ENCODE data around the gene SEPSECS. TPM values are rescaled to one million over a fixed set of nuclear protein-coding genes. Genes with fewer than 3 reads are reported as not detected.

SEPSECS gene
- total and polyA plus RNA-seq, 2 of the 13 experiments (the other 11 are each of a cell fraction or from before 2014, with no cell fraction given) = 9.4 to 14.3 TPM

DNA sequence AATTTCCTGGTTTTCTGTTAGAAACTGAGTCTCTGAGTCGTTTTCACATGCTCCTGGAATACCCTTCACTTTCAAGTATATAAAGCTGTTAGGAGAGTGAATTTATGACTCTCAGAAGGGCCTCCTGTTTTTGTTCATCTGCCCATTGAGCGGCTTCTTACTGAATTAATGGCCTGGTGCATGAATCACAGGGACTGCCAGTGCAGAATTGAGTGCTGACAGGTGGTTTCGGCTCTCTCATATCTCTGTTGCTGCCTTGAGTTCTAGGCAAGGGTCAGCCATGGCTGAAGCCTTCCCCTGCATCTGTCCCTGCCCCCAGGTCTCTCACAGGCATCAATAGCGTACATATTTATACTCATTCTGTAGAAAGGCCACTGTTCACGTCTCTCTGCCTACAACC lies 22.7 kb upstream of the SEPSECS start:
- TF ChIP-seq TEF (CRISPR knock-in tag; IDR thresholded peaks at IDR 0.05) (no peak), KDM3A (CRISPR knock-in tag; IDR thresholded peaks at IDR 0.05; ENCODE audit: low read depth) (no peak), SCMH1 (CRISPR knock-in tag; IDR thresholded peaks at IDR 0.05; ENCODE audit: borderline replicate concordance) (no peak), ZFP37 (CRISPR knock-in tag; IDR thresholded peaks at IDR 0.05; ENCODE audit: borderline replicate concordance) (no peak), ZNF598 (CRISPR knock-in tag; IDR thresholded peaks at IDR 0.05; ENCODE audit: borderline replicate concordance) (no peak), CEBPG (CRISPR knock-in tag; IDR thresholded peaks at IDR 0.05) (no peak), ZNF331 (CRISPR knock-in tag; IDR thresholded peaks at IDR 0.05) (no peak), EHMT2 (IDR thresholded peaks at IDR 0.05; ENCODE audit: borderline replicate concordance, low read depth, low read length) (no peak), ZEB1 (IDR thresholded peaks at IDR 0.05; ENCODE audit: insufficient replicate concordance, low read depth) (no peak), ZNF549 (CRISPR knock-in tag; IDR thresholded peaks at IDR 0.05) (no peak), ZNF749 (CRISPR knock-in tag; IDR thresholded peaks at IDR 0.05; ENCODE audit: borderline replicate concordance) (no peak), ZSCAN22 (CRISPR knock-in tag; IDR thresholded peaks at IDR 0.05) (no peak)
- TF ChIP-seq, protein P1, sequence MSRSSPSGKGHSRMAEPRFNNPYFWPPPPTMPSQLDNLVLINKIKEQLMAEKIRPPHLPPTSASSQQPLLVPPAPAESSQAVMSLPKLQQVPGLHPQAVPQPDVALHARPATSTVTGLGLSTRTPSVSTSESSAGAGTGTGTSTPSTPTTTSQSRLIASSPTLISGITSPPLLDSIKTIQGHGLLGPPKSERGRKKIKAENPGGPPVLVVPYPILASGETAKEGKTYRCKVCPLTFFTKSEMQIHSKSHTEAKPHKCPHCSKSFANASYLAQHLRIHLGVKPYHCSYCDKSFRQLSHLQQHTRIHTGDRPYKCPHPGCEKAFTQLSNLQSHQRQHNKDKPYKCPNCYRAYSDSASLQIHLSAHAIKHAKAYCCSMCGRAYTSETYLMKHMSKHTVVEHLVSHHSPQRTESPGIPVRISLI (CRISPR knock-in tag; IDR thresholded peaks at IDR 0.05; ENCODE audit: borderline replicate concordance) = no peak
- TF ChIP-seq, protein P2, sequence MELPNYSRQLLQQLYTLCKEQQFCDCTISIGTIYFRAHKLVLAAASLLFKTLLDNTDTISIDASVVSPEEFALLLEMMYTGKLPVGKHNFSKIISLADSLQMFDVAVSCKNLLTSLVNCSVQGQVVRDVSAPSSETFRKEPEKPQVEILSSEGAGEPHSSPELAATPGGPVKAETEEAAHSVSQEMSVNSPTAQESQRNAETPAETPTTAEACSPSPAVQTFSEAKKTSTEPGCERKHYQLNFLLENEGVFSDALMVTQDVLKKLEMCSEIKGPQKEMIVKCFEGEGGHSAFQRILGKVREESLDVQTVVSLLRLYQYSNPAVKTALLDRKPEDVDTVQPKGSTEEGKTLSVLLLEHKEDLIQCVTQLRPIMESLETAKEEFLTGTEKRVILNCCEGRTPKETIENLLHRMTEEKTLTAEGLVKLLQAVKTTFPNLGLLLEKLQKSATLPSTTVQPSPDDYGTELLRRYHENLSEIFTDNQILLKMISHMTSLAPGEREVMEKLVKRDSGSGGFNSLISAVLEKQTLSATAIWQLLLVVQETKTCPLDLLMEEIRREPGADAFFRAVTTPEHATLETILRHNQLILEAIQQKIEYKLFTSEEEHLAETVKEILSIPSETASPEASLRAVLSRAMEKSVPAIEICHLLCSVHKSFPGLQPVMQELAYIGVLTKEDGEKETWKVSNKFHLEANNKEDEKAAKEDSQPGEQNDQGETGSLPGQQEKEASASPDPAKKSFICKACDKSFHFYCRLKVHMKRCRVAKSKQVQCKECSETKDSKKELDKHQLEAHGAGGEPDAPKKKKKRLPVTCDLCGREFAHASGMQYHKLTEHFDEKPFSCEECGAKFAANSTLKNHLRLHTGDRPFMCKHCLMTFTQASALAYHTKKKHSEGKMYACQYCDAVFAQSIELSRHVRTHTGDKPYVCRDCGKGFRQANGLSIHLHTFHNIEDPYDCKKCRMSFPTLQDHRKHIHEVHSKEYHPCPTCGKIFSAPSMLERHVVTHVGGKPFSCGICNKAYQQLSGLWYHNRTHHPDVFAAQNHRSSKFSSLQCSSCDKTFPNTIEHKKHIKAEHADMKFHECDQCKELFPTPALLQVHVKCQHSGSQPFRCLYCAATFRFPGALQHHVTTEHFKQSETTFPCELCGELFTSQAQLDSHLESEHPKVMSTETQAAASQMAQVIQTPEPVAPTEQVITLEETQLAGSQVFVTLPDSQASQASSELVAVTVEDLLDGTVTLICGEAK (IDR thresholded peaks at IDR 0.05) = no peak
- TF ChIP-seq, protein P2 (CRISPR knock-in tag; IDR thresholded peaks at IDR 0.05) = no peak
- 88% methylated on average over 5 of the region's 5 CpGs for WGBS (ENCODE audit: low lambda C conversion rate)
- H3K9me3 ChIP-seq (ENCODE audit: low read length) = no peaks in the 10 kb centered on the region
- H3K4me3 ChIP-seq (replicated peaks in 1 of 3; ENCODE audit: insufficient read depth in 1 of 3, low read depth in 2 of 3, low read length in 3 of 3) = no peak overlapping the region
- FAIRE-seq (no peak), ATAC-seq (no peak), DNase-seq (ENCODE audit: low spot score) (no peak)
- ChIA-PET POLR2A (no interaction called here), CTCF (ENCODE audit: low intra/inter-chr PET ratio, low total read pairs) (no interaction called here)
- in situ Hi-C loops (cut with HindIII; ENCODE audit: extremely low pct_ligation_motif_present, low pct_unique_long_range_greater_than_20kb) (loop anchor here (10.0 kb wide), 1 partner anchor 182 kb away; no protein-coding TSS in a partner anchor), intact Hi-C loops (cut with micrococcal nuclease; ENCODE audit: unreplicated experiment) (no loop called here)
- no peak overlapping the region for H3K27ac ChIP-seq (ENCODE audit: extremely low read length, insufficient read depth, low read length)
- H3K27me3 ChIP-seq (ENCODE audit: control insufficient read depth in 1 of 2, insufficient read depth in 2 of 2, low read length in 2 of 2) = no peaks in the 10 kb centered on the region
- no peak overlapping the region for H3K9ac ChIP-seq (ENCODE audit: insufficient read depth, low read depth, low read length)
- no peak overlapping the region for H2AFZ ChIP-seq (ENCODE audit: low read length)
- peaks cover 35% of the 10 kb centered on the region for H3K4me1 ChIP-seq (ENCODE audit: insufficient read depth, low read length)
- BruUV-seq (replicated peaks) = no TSS peak
- no peaks in the 10 kb centered on the region for H3K79me2 ChIP-seq (ENCODE audit: insufficient read depth, low read length)
- H3K4me2 ChIP-seq (ENCODE audit: low read depth, low read length) = no peak overlapping the region
- no peaks in the 10 kb centered on the region for H4K20me1 ChIP-seq (ENCODE audit: insufficient read depth, low read length)
- no peaks in the 10 kb centered on the region for H3K36me3 ChIP-seq (replicated peaks in 1 of 2; ENCODE audit: control insufficient read depth in 1 of 2, insufficient read depth in 2 of 2, low read length in 2 of 2)
